Breast epithelium (tissue), 3 donors: ENCODE measurements around the gene LEP.

Experiments used
- POLR2A ChIP-seq: fragments of 450-650 bp; IDR thresholded peaks from one replicate; pipeline ENCODE4 v1.6.1; 2016; ENCODE audit warnings: antibody characterized with exemption, mild to moderate bottlenecking, moderate library complexity
- TF ChIP-seq, protein P1 (sequence below), 3 donors: fragments of 450-650 bp; IDR thresholded peaks; one replicate each; pipeline ENCODE4 v1.5.1; 2016 to 2017; ENCODE audit warnings: antibody characterized with exemption in 3 of 3, mild to moderate bottlenecking in 3 of 3, moderate library complexity in 3 of 3

DNA sequence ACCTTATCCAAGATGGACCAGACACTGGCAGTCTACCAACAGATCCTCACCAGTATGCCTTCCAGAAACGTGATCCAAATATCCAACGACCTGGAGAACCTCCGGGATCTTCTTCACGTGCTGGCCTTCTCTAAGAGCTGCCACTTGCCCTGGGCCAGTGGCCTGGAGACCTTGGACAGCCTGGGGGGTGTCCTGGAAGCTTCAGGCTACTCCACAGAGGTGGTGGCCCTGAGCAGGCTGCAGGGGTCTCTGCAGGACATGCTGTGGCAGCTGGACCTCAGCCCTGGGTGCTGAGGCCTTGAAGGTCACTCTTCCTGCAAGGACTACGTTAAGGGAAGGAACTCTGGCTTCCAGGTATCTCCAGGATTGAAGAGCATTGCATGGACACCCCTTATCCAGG lies 13.4 kb downstream of the LEP start:
- TF ChIP-seq, protein P1, sequence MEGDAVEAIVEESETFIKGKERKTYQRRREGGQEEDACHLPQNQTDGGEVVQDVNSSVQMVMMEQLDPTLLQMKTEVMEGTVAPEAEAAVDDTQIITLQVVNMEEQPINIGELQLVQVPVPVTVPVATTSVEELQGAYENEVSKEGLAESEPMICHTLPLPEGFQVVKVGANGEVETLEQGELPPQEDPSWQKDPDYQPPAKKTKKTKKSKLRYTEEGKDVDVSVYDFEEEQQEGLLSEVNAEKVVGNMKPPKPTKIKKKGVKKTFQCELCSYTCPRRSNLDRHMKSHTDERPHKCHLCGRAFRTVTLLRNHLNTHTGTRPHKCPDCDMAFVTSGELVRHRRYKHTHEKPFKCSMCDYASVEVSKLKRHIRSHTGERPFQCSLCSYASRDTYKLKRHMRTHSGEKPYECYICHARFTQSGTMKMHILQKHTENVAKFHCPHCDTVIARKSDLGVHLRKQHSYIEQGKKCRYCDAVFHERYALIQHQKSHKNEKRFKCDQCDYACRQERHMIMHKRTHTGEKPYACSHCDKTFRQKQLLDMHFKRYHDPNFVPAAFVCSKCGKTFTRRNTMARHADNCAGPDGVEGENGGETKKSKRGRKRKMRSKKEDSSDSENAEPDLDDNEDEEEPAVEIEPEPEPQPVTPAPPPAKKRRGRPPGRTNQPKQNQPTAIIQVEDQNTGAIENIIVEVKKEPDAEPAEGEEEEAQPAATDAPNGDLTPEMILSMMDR (IDR thresholded peaks at IDR 0.05), result no peak
- TF ChIP-seq POLR2A, result no peak
